Ishikawa (cell line): ENCODE data around the gene MAL.

Source experiments
- MAX ChIP-seq: IDR thresholded peaks from 2 replicates; pipeline ENCODE4 v1.6.1; 2012
- YY1 ChIP-seq: IDR thresholded peaks from 2 replicates; pipeline ENCODE4 v1.6.1; 2012; ENCODE audit warnings: low read depth

GRCh38 chr2:95047629-95048510, 22.4 kb downstream of the MAL start:
- TF ChIP-seq YY1 (no peak), MAX (0 out of 2 replicates have a peak, but pooled peaks have one; percentile 26)
